Liver (tissue), 9 donors: ENCODE results near the gene SFXN3. TPM values are rescaled to one million over a fixed set of nuclear protein-coding genes. Genes with fewer than 3 reads are reported as not detected.

Experiments used
- DNase-seq: peaks from one replicate; pipeline ENCODE4 v3.0.0-alpha.2; 2017; ENCODE audit warnings: low spot score
- H3K27ac ChIP-seq, 2 donors: one replicate each; pipeline ENCODE4 v1.7.0; 2013; ENCODE audit warnings: inconsistent platforms in 2 of 2, low read length in 2 of 2, control low read depth in 1 of 2, low read depth in 1 of 2, mild to moderate bottlenecking in 1 of 2
- H3K27me3 ChIP-seq, 4 donors: one replicate each; pipeline versions ENCODE4 v1.6.1 to v1.7.0; 2013; ENCODE audit warnings: low read length in 3 of 4, inconsistent platforms in 1 of 4, mild to moderate bottlenecking in 1 of 4, moderate library complexity in 1 of 4; ENCODE audit not compliant: control insufficient read depth in 4 of 4, insufficient read depth in 4 of 4
- H3K36me3 ChIP-seq, 4 donors: one replicate each; pipeline versions ENCODE4 v1.6.1 to v1.7.0; 2013; ENCODE audit warnings: low read length in 3 of 4, mild to moderate bottlenecking in 3 of 4, low read depth in 1 of 4, moderate library complexity in 1 of 4; ENCODE audit not compliant: control insufficient read depth in 4 of 4, insufficient read depth in 3 of 4
- H3K4me1 ChIP-seq, 4 donors: one replicate each; pipeline versions ENCODE4 v1.6.1 to v1.7.0; 2013; ENCODE audit warnings: low read length in 3 of 4, mild to moderate bottlenecking in 3 of 4, moderate library complexity in 1 of 4; ENCODE audit not compliant: control insufficient read depth in 4 of 4, insufficient read depth in 4 of 4
- H3K4me3 ChIP-seq, 3 donors: one replicate each; pipeline versions ENCODE4 v1.6.1 to v1.7.0; 2013; ENCODE audit warnings: low read length in 3 of 3, control low read depth in 1 of 3, low read depth in 1 of 3, mild to moderate bottlenecking in 1 of 3
- H3K9ac ChIP-seq, 2 donors: one replicate each; pipeline ENCODE4 v1.7.0; 2013; ENCODE audit warnings: low read length in 2 of 2, mild to moderate bottlenecking in 2 of 2, moderate library complexity in 2 of 2, control low read depth in 1 of 2, low read depth in 1 of 2
- H3K9me3 ChIP-seq, 4 donors: one replicate each; pipeline versions ENCODE4 v1.6.1 to v1.7.0; 2013; ENCODE audit warnings: low read length in 3 of 4; ENCODE audit not compliant: control insufficient read depth in 4 of 4
- EGR1 ChIP-seq, 2 donors: IDR thresholded peaks; 2 replicates each; pipeline ENCODE4 v1.6.1; 2016 to 2018; ENCODE audit warnings: antibody characterized with exemption in 2 of 2, low read depth in 2 of 2
- FOXA1 ChIP-seq: IDR thresholded peaks from 2 replicates; pipeline ENCODE4 v1.6.1; 2016; ENCODE audit warnings: antibody characterized with exemption
- FOXA2 ChIP-seq: IDR thresholded peaks from 2 replicates; pipeline ENCODE4 v1.6.1; 2016; ENCODE audit warnings: antibody characterized with exemption
- GABPA ChIP-seq, 2 donors: IDR thresholded peaks in 1 of 2; conservative IDR thresholded peaks in 1 of 2; 2 replicates each; pipeline ENCODE4 v1.6.1; 2016; ENCODE audit warnings: antibody characterized with exemption in 2 of 2, mild to moderate bottlenecking in 1 of 2, moderate library complexity in 1 of 2
- HNF4A ChIP-seq, 2 donors: conservative IDR thresholded peaks; 2 replicates each; pipeline ENCODE4 v1.6.1; 2016; ENCODE audit warnings: antibody characterized with exemption in 2 of 2, mild to moderate bottlenecking in 2 of 2
- HNF4G ChIP-seq: IDR thresholded peaks from 2 replicates; pipeline ENCODE4 v1.6.1; 2016; ENCODE audit warnings: antibody characterized with exemption
- JUND ChIP-seq, 2 donors: IDR thresholded peaks; 2 replicates each; pipeline ENCODE4 v1.6.1; 2016; ENCODE audit warnings: antibody characterized with exemption in 2 of 2
- NR2F2 ChIP-seq: IDR thresholded peaks from 2 replicates; pipeline ENCODE4 v1.6.1; 2016; ENCODE audit warnings: antibody characterized with exemption
- RAD21 ChIP-seq, 2 donors: IDR thresholded peaks; 2 replicates each; pipeline ENCODE4 v1.6.1; 2016; ENCODE audit warnings: antibody characterized with exemption in 2 of 2, mild to moderate bottlenecking in 2 of 2
- RXRA ChIP-seq, 2 donors: IDR thresholded peaks; 2 replicates each; pipeline ENCODE4 v1.6.1; 2017 to 2018; ENCODE audit warnings: antibody characterized with exemption in 2 of 2, mild to moderate bottlenecking in 1 of 2
- SP1 ChIP-seq: IDR thresholded peaks from 2 replicates; pipeline ENCODE4 v1.6.1; 2018; ENCODE audit warnings: antibody characterized with exemption, mild to moderate bottlenecking
- TAF1 ChIP-seq: conservative IDR thresholded peaks from 2 replicates; pipeline ENCODE4 v1.6.1; 2016; ENCODE audit warnings: antibody characterized with exemption, mild to moderate bottlenecking
- YY1 ChIP-seq: IDR thresholded peaks from 2 replicates; pipeline ENCODE4 v1.6.1; 2016; ENCODE audit warnings: antibody characterized with exemption, mild to moderate bottlenecking
- WGBS: extraction: QIAGEN DNeasy Blood & Tissue Kit; methylation state at CpG from one replicate; pipeline ENCODE4 v1.1.7; 2013; 5-methylcytosine and 5-hydroxymethylcytosine counted together
- polyA plus RNA-seq, 2 donors: library from polyadenylated mRNA; stranded (reverse) in 1 of 2; unstranded in 1 of 2; fragments of 200-250 nt in 1 of 2; fragments of >200 nt in 1 of 2; fragmentation: Nextera tagmentation in 1 of 2; extraction: Ambion mirVana in 1 of 2; gene quantifications; one replicate each; pipeline versions ENCODE4 v1.2.1 to v1.2.3, GENCODE V29; 2013 to 2015
- total RNA-seq, 2 donors: library from RNA; depleted of rRNA; stranded (reverse); fragments of >200 nt; gene quantifications; one replicate each; pipeline ENCODE4 v1.2.3, GENCODE V29; 2014
- TF ChIP-seq, protein P1 (sequence below): IDR thresholded peaks from 2 replicates; pipeline ENCODE4 v1.6.1; 2016; ENCODE audit warnings: antibody characterized with exemption, mild to moderate bottlenecking
- TF ChIP-seq, protein P2 (sequence below): fragments of 150-350 bp; IDR thresholded peaks from 2 replicates; pipeline ENCODE4 v1.5.1; 2017; ENCODE audit warnings: improper control_type of control experiment, low read depth, low read length; ENCODE audit not compliant: missing input control
- TF ChIP-seq, protein P3 (sequence below): IDR thresholded peaks from 2 replicates; pipeline ENCODE4 v1.6.1; 2016; ENCODE audit warnings: antibody characterized with exemption
- TF ChIP-seq, protein P4 (sequence below): IDR thresholded peaks from 2 replicates; pipeline ENCODE4 v1.6.1; 2016; ENCODE audit warnings: antibody characterized with exemption
- TF ChIP-seq, protein P5 (sequence below): IDR thresholded peaks from 2 replicates; pipeline ENCODE4 v1.6.1; 2016; ENCODE audit warnings: antibody characterized with exemption
- donor health status: healthy.
- donor health status: healthy.
- donor health status: healthy.
- donor health status: healthy.
- donor health status: healthy.

The SFXN3 gene
- total and polyA plus RNA-seq, 4 donors = 1.7 to 11.1 (median 6.3) TPM

DNA sequence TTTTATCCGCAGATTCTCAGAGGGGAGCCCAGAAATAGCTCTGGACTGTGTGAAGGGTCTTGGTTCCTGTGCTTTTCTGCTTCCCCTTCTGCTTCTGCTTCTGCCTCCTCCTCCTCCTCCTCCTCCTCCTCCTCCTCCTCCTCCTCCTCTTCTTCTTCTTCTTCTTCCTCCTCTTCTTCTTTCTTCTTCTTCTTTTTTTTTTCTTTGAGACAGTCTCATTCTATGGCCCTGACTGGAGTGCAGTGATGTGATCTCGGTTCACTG is 11.7 kb upstream of the SFXN3 start:
- no peaks in the 10 kb centered on the region for H3K36me3 ChIP-seq
- 47% methylated on average over 2 of the region's 2 CpGs for WGBS
- TF ChIP-seq, protein P1, sequence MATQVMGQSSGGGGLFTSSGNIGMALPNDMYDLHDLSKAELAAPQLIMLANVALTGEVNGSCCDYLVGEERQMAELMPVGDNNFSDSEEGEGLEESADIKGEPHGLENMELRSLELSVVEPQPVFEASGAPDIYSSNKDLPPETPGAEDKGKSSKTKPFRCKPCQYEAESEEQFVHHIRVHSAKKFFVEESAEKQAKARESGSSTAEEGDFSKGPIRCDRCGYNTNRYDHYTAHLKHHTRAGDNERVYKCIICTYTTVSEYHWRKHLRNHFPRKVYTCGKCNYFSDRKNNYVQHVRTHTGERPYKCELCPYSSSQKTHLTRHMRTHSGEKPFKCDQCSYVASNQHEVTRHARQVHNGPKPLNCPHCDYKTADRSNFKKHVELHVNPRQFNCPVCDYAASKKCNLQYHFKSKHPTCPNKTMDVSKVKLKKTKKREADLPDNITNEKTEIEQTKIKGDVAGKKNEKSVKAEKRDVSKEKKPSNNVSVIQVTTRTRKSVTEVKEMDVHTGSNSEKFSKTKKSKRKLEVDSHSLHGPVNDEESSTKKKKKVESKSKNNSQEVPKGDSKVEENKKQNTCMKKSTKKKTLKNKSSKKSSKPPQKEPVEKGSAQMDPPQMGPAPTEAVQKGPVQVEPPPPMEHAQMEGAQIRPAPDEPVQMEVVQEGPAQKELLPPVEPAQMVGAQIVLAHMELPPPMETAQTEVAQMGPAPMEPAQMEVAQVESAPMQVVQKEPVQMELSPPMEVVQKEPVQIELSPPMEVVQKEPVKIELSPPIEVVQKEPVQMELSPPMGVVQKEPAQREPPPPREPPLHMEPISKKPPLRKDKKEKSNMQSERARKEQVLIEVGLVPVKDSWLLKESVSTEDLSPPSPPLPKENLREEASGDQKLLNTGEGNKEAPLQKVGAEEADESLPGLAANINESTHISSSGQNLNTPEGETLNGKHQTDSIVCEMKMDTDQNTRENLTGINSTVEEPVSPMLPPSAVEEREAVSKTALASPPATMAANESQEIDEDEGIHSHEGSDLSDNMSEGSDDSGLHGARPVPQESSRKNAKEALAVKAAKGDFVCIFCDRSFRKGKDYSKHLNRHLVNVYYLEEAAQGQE = no peak
- TF ChIP-seq YY1 = no peak
- TF ChIP-seq, protein P2, sequence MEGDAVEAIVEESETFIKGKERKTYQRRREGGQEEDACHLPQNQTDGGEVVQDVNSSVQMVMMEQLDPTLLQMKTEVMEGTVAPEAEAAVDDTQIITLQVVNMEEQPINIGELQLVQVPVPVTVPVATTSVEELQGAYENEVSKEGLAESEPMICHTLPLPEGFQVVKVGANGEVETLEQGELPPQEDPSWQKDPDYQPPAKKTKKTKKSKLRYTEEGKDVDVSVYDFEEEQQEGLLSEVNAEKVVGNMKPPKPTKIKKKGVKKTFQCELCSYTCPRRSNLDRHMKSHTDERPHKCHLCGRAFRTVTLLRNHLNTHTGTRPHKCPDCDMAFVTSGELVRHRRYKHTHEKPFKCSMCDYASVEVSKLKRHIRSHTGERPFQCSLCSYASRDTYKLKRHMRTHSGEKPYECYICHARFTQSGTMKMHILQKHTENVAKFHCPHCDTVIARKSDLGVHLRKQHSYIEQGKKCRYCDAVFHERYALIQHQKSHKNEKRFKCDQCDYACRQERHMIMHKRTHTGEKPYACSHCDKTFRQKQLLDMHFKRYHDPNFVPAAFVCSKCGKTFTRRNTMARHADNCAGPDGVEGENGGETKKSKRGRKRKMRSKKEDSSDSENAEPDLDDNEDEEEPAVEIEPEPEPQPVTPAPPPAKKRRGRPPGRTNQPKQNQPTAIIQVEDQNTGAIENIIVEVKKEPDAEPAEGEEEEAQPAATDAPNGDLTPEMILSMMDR = no peak
- no peak for TF ChIP-seq GABPA (IDR thresholded peaks at IDR 0.05 in 1 of 2, conservative IDR thresholded peaks at IDR 0.05 in 1 of 2)

DNA sequence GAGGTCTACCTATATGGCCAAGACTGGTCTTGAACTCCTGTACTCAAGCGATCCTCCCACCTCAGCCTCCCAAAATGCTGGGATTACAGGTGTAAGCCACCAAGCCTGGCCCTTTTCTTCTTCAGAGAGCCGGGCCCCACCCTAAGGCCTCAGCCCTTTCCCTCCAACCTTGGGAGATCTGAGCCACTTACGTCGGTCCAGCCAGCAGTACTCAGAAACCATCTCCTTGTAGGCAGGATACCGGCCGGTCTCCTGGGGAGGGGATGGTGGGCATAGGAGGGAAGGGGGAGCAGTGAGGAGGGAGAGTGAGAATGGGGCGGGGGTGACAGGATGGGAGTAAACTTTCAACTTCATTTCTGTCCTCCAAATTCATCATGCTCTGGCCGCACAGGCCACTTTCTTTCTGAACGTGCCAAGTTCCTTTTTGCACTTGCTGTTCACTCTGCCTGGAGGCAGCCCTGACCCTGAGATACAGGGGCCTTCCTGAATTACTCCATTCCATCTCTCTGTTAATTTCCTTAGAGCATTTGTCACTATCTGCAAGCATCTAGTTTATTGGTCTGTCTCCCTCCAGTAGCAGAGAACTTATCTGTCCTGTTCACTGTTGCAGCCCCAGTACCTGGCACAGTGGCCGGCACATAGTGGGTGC is 10.5 kb upstream of the SFXN3 start:
- peaks cover 0 to 4% (median under 1%) of the 10 kb centered on the region in 4 donors for H3K4me1 ChIP-seq
- TF ChIP-seq HNF4A (conservative IDR thresholded peaks at IDR 0.05) (no peak), TAF1 (no peak), JUND (IDR thresholded peaks at IDR 0.05) (no peak), HNF4G (no peak), EGR1 (IDR thresholded peaks at IDR 0.05; ENCODE audit: low read depth in 2 of 2) (no peak), YY1 (no peak), FOXA2 (no peak), SP1 (no peak), RAD21 (IDR thresholded peaks at IDR 0.05) (no peak), FOXA1 (no peak), NR2F2 (no peak), RXRA (IDR thresholded peaks at IDR 0.05) (no peak)
- TF ChIP-seq, protein P1 = no peak
- TF ChIP-seq, protein P3, sequence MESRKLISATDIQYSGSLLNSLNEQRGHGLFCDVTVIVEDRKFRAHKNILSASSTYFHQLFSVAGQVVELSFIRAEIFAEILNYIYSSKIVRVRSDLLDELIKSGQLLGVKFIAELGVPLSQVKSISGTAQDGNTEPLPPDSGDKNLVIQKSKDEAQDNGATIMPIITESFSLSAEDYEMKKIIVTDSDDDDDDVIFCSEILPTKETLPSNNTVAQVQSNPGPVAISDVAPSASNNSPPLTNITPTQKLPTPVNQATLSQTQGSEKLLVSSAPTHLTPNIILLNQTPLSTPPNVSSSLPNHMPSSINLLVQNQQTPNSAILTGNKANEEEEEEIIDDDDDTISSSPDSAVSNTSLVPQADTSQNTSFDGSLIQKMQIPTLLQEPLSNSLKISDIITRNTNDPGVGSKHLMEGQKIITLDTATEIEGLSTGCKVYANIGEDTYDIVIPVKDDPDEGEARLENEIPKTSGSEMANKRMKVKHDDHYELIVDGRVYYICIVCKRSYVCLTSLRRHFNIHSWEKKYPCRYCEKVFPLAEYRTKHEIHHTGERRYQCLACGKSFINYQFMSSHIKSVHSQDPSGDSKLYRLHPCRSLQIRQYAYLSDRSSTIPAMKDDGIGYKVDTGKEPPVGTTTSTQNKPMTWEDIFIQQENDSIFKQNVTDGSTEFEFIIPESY = no peak
- TF ChIP-seq, protein P2 = no peak
- TF ChIP-seq, protein P4, sequence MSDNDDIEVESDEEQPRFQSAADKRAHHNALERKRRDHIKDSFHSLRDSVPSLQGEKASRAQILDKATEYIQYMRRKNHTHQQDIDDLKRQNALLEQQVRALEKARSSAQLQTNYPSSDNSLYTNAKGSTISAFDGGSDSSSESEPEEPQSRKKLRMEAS = no peak
- TF ChIP-seq, protein P5, sequence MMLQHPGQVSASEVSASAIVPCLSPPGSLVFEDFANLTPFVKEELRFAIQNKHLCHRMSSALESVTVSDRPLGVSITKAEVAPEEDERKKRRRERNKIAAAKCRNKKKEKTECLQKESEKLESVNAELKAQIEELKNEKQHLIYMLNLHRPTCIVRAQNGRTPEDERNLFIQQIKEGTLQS = no peak
- no peak overlapping the region for H3K9ac ChIP-seq
- H3K27ac ChIP-seq = no peak overlapping the region
- 86% methylated on average over 10 of the region's 10 CpGs for WGBS
- H3K27me3 ChIP-seq = peaks cover 0 to 2% (median under 1%) of the 10 kb centered on the region in 4 donors
- H3K9me3 ChIP-seq = no peaks in the 10 kb centered on the region
- H3K36me3 ChIP-seq = no peaks in the 10 kb centered on the region
- no peak overlapping the region for H3K4me3 ChIP-seq
- no peak for DNase-seq

More for the DNA sequence above, 11.7 kb upstream of the SFXN3 start:
- no peaks in the 10 kb centered on the region for H3K9me3 ChIP-seq
- H3K9ac ChIP-seq = no peak overlapping the region
- no peak overlapping the region for H3K4me3 ChIP-seq
- DNase-seq = no peak
- no peak overlapping the region for H3K27ac ChIP-seq
- H3K4me1 ChIP-seq = peaks cover 0 to 4% (median under 1%) of the 10 kb centered on the region in 4 donors
- peaks cover 0 to 2% (median under 1%) of the 10 kb centered on the region in 4 donors for H3K27me3 ChIP-seq
